Caki2 (cell line): ENCODE results near the gene DLX6. TPM values are rescaled to one million over a fixed set of nuclear protein-coding genes. Genes with fewer than 3 reads are reported as not detected.

Experiments used
- DNase-seq: peaks from one replicate; pipeline ENCODE4 v3.0.0-alpha.2; 2015; ENCODE audit warnings: low read depth
- in situ Hi-C: cut with HindIII; loops from 2 replicates; pipeline ENCODE4 v1.10.0; 2016; ENCODE audit warnings: low sequenced_read_pairs, low pct_unique_long_range_greater_than_20kb, mixed read lengths
- total RNA-seq: library from RNA; depleted of rRNA; stranded (reverse); fragments of >200 nt; shearing (Covaris generic); gene quantifications from 2 replicates; pipeline ENCODE4 v1.2.3, GENCODE V29; 2014; ENCODE audit warnings: low replicate concordance

DLX6 gene
- total RNA-seq, 1 experiment from 2014 or later, result 0.54 TPM

DNA sequence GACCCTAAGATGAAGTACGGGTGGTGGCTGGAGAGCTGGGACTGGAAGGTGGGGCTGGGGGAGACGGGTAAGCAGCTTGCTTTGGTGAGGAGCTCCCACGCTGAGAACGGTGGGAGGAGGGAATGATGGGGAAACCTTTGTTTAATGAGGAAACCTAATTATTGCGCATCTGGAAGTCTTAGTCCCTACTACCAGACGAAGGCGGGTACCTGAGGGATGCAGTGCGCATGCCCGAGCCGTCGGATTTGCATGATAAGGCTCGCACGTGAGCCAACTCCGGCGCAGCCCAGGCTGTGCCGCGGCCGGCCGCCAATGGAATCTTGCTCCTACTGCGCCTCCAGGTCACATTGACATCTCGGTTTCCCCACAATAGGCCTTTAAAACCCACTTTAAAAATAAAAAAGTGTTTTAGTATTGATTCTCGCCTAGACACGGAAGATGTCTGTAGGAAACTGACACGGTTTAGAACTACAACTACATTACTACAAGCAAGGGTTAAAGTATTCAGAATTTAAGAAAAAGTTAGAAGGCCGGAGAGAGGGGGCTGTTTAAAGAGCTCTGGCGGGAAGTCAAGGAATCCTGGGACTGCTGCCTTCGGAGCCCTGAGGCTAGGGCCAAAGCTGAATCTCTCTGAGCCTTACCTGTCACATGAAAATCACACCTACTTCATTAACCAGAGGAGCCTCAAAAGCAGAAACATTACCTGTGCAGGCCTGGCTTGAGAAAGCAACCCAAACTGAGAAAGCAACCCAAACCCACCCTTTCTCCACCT lies 12.1 kb upstream of the DLX6 start:
- no peak for DNase-seq
- in situ Hi-C loops, result no loop called here

- DNase-seq, result no peak
- in situ Hi-C loops, result no loop called here
Measured at GRCh38 chr7:96993980-96994379, 11.4 kb upstream of the DLX6 start.

DNA sequence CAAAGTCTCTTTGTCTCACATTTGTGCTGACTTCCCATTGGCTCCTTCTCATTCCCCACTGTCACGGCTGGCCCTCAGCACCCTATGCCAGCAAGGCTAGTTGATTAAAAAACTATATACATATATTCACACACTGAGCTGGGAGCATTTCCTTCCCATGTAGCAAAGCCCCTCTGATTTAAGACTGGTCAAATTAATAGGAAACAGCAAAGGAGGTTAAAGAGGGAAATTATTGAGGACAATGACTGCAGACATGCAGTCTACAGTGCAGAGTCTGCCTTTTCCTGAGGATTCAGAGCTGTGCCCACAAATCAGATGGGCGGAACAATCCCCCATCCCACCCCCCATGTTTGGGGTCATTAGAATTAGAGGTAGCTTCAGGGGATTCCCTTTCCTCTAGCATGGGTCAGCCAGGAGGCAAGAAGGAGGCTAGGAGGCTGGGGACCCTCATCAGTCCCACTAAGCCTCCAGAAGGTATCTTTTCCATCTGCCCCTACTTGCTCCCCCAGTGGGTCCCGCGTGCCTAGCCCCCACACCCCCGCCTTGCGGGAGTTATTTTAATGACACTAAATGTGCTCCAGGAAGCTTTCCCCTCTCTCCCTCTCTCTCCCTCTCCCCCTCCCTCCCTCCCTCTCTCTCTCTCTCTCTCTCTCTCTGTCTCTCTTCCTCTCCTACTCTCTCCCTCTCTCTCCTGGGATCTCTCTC lies 9.8 kb upstream of the DLX6 start:
- no peak for DNase-seq
- in situ Hi-C loops, result no loop called here

- in situ Hi-C loops, result no loop called here
- no peak for DNase-seq
Measured at GRCh38 chr7:96996111-96996957, 9.0 kb upstream of the DLX6 start.

- no peak for DNase-seq
- in situ Hi-C loops, result no loop called here
Measured at GRCh38 chr7:96996958-96997511, 8.3 kb upstream of the DLX6 start.

- in situ Hi-C loops, result no loop called here
- DNase-seq, result no peak
Measured at GRCh38 chr7:96997512-96998032, 7.8 kb upstream of the DLX6 start.

DNA sequence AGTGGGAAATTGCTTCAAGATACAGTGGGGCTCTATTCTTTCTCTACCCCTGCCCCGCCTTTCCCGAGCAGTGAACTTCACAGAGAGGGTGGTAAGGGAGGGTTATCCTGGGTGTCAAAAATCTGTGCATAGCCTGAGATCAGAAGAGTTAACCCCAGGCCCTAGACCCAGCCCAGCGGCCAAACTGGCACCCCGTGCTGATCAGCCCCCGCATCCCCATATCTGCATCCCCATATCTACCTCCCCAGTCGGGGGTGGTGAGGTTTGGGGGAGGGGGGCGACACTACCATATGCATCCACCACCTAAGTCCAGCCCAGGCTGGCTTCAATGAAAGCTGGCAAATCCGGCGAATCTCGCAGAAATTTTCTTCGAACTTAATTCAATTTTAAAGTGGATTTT lies 7.0 kb upstream of the DLX6 start:
- in situ Hi-C loops, result no loop called here
- no peak for DNase-seq

GRCh38 chr7:96998744-96999143 lies 6.6 kb upstream of the DLX6 start:
- in situ Hi-C loops, result no loop called here
- DNase-seq, result no peak

GRCh38 chr7:97001221-97001620 lies 4.1 kb upstream of the DLX6 start:
- in situ Hi-C loops, result no loop called here
- DNase-seq, result no peak

DNA sequence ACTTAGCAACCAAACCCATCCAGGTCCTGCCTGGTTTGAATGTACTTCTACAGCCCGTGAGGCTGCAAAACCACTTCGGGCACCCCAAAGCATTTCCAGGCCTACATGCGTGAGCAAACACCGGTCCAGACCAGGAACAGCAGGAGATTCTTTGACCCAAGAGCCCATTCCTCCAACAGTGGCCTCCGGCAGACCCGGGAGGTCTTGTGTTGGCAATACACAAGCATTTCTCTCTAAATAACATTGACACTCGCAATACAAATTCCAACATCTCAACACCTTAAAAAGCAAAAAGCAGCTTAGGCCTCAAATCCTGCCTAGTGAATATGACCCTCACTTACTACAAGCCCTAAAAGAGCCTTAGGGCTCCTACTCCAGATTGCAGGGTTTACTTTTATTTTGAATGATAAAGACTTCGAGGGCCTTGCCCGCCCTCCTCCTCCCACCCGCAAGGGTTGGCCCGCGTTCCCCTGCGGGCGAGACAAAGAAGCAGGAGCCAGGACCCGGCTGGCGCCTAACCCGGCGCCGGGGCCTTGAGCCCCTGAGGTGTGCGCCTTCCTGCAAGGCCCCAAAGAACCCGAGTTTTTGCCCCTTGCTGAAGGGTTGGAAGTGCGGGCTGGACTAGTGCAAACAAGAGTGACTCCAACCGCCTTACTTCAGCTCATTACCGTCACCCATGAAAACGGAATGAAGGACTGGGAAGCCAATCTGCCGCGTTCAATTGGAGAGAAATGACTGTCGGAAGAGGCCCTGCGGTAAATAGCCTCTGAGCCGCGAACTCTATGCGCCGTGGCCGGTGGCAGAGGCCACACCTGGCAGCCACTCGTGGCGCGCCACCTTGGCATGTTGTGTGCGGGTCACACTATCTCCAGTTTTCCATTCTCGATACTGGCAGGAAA lies 3.4 kb upstream of the DLX6 start:
- in situ Hi-C loops, result no loop called here
- DNase-seq, result no peak

DNA sequence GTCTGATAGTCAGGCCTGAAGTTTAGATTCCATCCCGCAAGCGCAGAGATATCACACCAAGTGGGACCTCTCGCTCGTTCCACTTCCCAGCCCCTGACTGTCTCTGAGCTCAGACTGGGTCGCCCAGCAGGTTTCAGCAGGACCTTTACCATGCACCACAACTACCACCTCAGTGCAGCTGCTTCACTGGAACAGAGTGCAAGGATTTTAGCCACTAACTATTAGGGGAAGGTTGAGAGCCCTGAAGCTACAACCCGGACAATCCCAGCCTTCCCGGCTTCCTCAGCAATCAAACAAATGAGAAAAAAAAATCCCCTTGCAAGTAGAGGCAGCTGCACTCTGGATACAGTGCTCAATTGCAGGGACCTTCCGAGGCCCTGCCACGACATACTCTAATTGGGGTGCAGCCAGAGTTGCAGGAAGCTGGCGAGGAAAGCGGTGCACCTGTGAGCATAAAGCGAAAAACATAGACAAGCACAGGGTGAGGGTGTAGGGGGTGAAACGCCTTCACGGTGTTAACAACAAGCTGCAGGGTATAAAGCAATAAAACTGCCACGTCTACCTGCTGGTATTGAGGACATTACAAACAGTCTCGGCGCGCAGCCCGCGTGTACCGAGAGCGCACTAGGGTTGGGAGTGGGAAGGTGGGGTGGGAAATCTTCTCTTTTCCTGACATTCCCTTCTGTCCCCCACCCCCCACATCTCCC lies 2.6 kb upstream of the DLX6 start:
- no peak for DNase-seq
- in situ Hi-C loops, result no loop called here

DNA sequence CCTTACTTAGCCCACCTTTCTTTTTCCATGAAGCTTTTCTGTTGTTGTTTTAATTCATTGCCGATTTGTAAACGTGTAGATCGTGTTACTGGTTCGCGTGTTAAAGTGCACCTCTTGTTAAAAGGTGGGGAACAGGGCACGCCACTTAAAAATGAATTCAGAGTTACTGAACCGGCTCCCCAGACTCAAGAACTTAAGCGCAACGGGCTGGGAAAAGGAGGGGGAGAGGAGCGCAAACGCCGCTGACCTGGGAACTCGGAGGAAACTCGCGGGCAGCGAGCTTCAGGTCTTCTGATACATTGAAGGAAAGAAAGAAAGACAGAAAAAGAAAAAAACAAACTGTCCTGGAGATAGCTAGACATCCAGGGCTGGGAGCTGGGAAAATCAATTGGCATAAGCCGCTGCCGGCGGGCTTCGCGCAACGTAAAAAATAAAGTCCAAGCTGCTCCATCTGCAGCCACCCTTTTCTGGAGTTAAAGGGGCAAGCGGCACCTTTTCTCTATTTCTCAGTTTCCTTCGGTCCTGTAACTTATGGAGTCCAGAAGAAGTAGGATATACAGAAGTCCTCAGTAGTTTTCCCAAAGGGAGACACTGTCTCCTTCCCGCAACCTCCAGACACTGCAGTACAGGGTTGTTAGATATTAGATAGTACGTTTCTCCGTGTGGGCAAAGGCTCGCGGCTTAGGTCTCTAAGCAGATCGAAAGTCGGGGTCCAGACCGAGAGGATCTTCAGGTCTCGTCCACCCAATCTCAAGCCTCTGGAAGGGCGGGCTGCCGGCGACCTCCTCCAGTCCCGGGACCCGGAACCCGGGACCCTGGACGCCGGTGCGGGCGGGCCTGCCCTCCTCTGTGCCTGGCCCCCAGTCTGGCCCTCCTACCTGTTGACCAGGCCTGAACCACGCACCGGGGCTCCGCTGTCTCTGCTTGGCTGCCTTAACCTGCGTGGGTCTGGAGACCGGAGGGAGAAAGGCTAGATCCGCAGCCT lies 1.8 kb upstream of the DLX6 start:
- DNase-seq, result no peak
- in situ Hi-C loops, result no loop called here

DNA sequence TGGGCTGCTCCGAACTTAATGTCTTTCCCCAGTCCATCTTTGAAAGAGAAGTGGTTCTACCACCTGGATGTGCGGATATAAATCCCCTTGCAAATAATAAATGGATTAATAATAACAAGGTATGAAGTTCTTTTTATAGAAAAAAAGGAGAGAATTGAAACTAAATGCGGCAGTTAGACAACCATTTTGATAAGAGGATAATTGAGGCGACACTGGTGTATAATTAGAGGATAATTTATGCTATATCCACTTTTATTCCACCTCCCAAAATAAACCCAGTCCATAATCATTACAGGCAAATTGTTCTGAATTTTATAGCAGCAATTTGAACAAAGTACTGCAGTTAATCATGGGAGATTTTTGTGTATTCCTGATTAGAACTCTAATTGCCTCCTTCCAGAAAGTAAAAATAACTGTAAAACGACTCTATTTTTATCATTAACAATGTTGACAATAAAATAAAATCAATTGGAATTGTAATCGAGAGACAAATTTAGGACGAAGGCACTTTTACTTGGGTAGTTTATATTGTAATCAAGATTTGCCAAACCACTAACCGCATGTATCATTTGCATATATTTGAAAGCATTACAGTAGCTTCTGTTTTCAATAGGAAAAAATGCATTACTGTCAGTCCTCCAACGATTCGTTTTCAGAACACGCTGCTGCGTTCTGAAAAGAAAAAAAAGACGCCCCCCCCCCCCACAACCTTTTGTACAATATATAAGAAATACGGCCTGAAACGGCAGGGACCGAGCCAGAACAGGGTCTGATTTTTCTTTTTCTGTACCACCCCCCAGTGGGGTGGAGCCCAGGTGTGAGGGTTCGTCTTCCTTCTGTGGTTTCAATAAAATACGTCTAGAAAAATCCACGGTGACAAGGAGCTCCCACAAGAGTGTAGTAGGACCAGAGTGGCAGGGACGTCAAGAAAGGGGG lies 838 bp upstream of the DLX6 start:
- in situ Hi-C loops, result no loop called here
- DNase-seq, result no peak

DNA sequence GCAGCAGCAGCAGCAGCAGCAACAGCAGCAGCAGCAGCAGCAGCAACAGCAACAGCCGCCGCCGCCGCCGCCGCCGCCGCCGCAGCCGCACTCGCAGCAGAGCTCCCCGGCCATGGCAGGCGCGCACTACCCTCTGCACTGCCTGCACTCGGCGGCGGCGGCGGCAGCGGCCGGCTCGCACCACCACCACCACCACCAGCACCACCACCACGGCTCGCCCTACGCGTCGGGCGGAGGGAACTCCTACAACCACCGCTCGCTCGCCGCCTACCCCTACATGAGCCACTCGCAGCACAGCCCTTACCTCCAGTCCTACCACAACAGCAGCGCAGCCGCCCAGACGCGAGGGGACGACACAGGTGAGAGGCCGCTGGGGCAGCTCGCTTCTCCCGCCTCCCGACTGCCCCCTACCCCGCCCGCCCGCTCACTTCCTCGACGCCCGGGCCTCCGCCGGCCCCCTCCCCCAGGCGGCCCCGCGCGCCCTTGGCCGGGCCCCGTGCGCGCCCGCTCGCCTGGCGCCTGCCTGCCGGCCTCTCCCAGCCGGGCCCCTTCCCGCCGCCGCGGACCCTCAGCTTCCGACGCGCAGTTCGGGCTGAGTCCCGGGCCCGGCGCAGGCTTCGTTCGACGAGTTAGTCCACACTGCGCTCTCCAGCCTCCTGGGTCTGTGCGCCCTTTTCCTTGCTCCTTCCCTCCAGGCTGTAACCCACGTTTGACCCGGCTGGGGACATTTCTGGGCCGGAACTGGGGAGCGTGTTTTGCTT lies 882 bp downstream of the DLX6 start:
- DNase-seq, result peak; percentile 68
- in situ Hi-C loops, result no loop called here
